Parathyroid adenoma (tissue), 2 donors: ENCODE results near the gene ZFHX3.

Experiments
- H2AFZ ChIP-seq: fragments of 300-600 bp; sonication (generic); one replicate; pipeline ENCODE4 v1.7.0; 2017; ENCODE audit warnings: antibody characterized with exemption, mild to moderate bottlenecking
- H3K27ac ChIP-seq: fragments of 300-600 bp; sonication (generic); one replicate; pipeline ENCODE4 v1.7.0; 2017
- H3K27me3 ChIP-seq: fragments of 300-600 bp; sonication (generic); one replicate; pipeline ENCODE4 v1.7.0; 2017; ENCODE audit warnings: low read length; ENCODE audit not compliant: control insufficient read depth, insufficient read depth
- H3K36me3 ChIP-seq: fragments of 300-600 bp; sonication (generic); one replicate; pipeline ENCODE4 v1.7.0; 2017; ENCODE audit warnings: low read length; ENCODE audit not compliant: control insufficient read depth, insufficient read depth
- H3K4me1 ChIP-seq: fragments of 300-600 bp; sonication (generic); one replicate; pipeline ENCODE4 v1.7.0; 2017; ENCODE audit warnings: control low read depth
- H3K4me2 ChIP-seq: fragments of 300-600 bp; sonication (generic); one replicate; pipeline ENCODE4 v1.7.0; 2017; ENCODE audit warnings: low read length
- H3K4me3 ChIP-seq: fragments of 300-600 bp; sonication (generic); one replicate; pipeline ENCODE4 v1.7.0; 2017; ENCODE audit warnings: low read depth, low read length
- H3K79me2 ChIP-seq: fragments of 300-600 bp; sonication (generic); one replicate; pipeline ENCODE4 v1.7.0; 2017; ENCODE audit warnings: control low read depth
- H3K9ac ChIP-seq: fragments of 300-600 bp; sonication (generic); one replicate; pipeline ENCODE4 v1.7.0; 2017; ENCODE audit warnings: mild to moderate bottlenecking
- H3K9me3 ChIP-seq: fragments of 300-600 bp; sonication (generic); one replicate; pipeline ENCODE4 v1.7.0; 2017; ENCODE audit warnings: low read length; ENCODE audit not compliant: control insufficient read depth
- CTCF ChIP-seq: fragments of 300-600 bp; sonication (generic); IDR thresholded peaks from one replicate; pipeline ENCODE4 v1.7.0; 2017; ENCODE audit warnings: antibody characterized with exemption, mild to moderate bottlenecking
- donor health status: primary hyperparathyroidism.

The ZFHX3 gene

GRCh38 chr16:73031155-73031866 is 16.6 kb downstream of the ZFHX3 start:
- no peak overlapping the region for H3K4me3 ChIP-seq
- no peak overlapping the region for H3K4me2 ChIP-seq
- H3K9me3 ChIP-seq = no peaks in the 10 kb centered on the region
- H3K4me1 ChIP-seq = peaks cover 24% of the 10 kb centered on the region
- no peak overlapping the region for H3K9ac ChIP-seq
- no peaks in the 10 kb centered on the region for H3K27me3 ChIP-seq
- no peak overlapping the region for H2AFZ ChIP-seq
- TF ChIP-seq CTCF = no peak
- H3K36me3 ChIP-seq = no peaks in the 10 kb centered on the region
- H3K79me2 ChIP-seq = peaks cover 84% of the 10 kb centered on the region
- H3K27ac ChIP-seq = no peak overlapping the region

GRCh38 chr16:73028721-73029361 is 19.1 kb downstream of the ZFHX3 start:
- Histone ChIP-seq H3K27me3 (no peaks in the 10 kb centered on the region), H3K4me1 (peaks cover 26% of the 10 kb centered on the region), H3K4me2 (no peak overlapping the region), H2AFZ (no peak overlapping the region), H3K9me3 (no peaks in the 10 kb centered on the region), H3K36me3 (no peaks in the 10 kb centered on the region), H3K4me3 (no peak overlapping the region), H3K27ac (no peak overlapping the region), H3K9ac (no peak overlapping the region), H3K79me2 (peaks cover 81% of the 10 kb centered on the region)
- no peak for TF ChIP-seq CTCF

- Histone ChIP-seq H2AFZ (no peak overlapping the region), H3K4me1 (peaks cover 26% of the 10 kb centered on the region), H3K27me3 (no peaks in the 10 kb centered on the region), H3K9me3 (no peaks in the 10 kb centered on the region), H3K4me3 (no peak overlapping the region), H3K36me3 (no peaks in the 10 kb centered on the region), H3K9ac (no peak overlapping the region), H3K4me2 (no peak overlapping the region), H3K27ac (no peak overlapping the region), H3K79me2 (peaks cover 87% of the 10 kb centered on the region)
- TF ChIP-seq CTCF = no peak
Measured at GRCh38 chr16:73028263-73028662, 19.7 kb downstream of the ZFHX3 start.

GRCh38 chr16:73027685-73028111 is 20.2 kb downstream of the ZFHX3 start:
- H3K36me3 ChIP-seq = no peaks in the 10 kb centered on the region
- no peaks in the 10 kb centered on the region for H3K9me3 ChIP-seq
- H3K27ac ChIP-seq = no peak overlapping the region
- H3K9ac ChIP-seq = no peak overlapping the region
- no peak overlapping the region for H2AFZ ChIP-seq
- H3K4me2 ChIP-seq = no peak overlapping the region
- no peaks in the 10 kb centered on the region for H3K27me3 ChIP-seq
- H3K4me3 ChIP-seq = no peak overlapping the region
- H3K79me2 ChIP-seq = peaks cover 83% of the 10 kb centered on the region
- no peak for TF ChIP-seq CTCF
- H3K4me1 ChIP-seq = peaks cover 21% of the 10 kb centered on the region
